Gastroesophageal sphincter (tissue), 4 donors: ENCODE results near the gene STX1A. TPM values are rescaled to one million over a fixed set of nuclear protein-coding genes. Genes with fewer than 3 reads are reported as not detected.

ENCODE experiments used
- ATAC-seq: fragments of 150-250 bp; one replicate; pipeline ENCODE4 v1.9.1; 2016; ENCODE audit warnings: mild to moderate bottlenecking, moderate library complexity
- H3K27ac ChIP-seq, 4 donors: fragments of 200-600 bp; sonication (generic) in 3 of 4; 1 replicate in 3 of 4; 2 replicates in 1 of 4; pipeline ENCODE4 v1.5.1; 2016 to 2019
- H3K27me3 ChIP-seq: fragments of 200-600 bp; sonication (generic); one replicate; pipeline ENCODE4 v1.5.1; 2019
- H3K36me3 ChIP-seq, 2 donors: fragments of 200-600 bp; sonication (generic); one replicate each; pipeline ENCODE4 v1.5.1; 2019; ENCODE audit warnings: control low read depth in 1 of 2
- H3K4me1 ChIP-seq, 3 donors: fragments of 200-600 bp; sonication (generic); 1 replicate in 2 of 3; 2 replicates in 1 of 3; pipeline ENCODE4 v1.5.1; 2016 to 2019; ENCODE audit warnings: control low read depth in 2 of 3
- H3K4me3 ChIP-seq, 2 donors: fragments of 200-600 bp; sonication (generic); one replicate each; pipeline ENCODE4 v1.5.1; 2019; ENCODE audit warnings: mild to moderate bottlenecking in 1 of 2, moderate library complexity in 1 of 2
- H3K9me3 ChIP-seq, 3 donors: fragments of 200-600 bp; sonication (generic); one replicate each; pipeline ENCODE4 v1.5.1; 2017 to 2019; ENCODE audit warnings: control low read depth in 2 of 3
- EP300 ChIP-seq: sonication (generic); formaldehyde crosslinking; IDR thresholded peaks from one replicate; pipeline ENCODE4 v1.6.1; 2017; ENCODE audit warnings: antibody characterized with exemption, mild to moderate bottlenecking
- POLR2A ChIP-seq, 2 donors: fragments of 450-650 bp; IDR thresholded peaks; one replicate each; pipeline ENCODE4 v1.6.1; 2017; ENCODE audit warnings: antibody characterized with exemption in 2 of 2, mild to moderate bottlenecking in 2 of 2, moderate library complexity in 1 of 2
- POLR2AphosphoS5 ChIP-seq: sonication (generic); formaldehyde crosslinking; IDR thresholded peaks from one replicate; pipeline ENCODE4 v1.6.1; 2017; ENCODE audit warnings: antibody characterized with exemption
- WGBS, 2 donors: methylation state at CpG; one replicate each; pipeline ENCODE4 v1.1.5; 2018; ENCODE audit warnings: low coverage in 1 of 2; 5-methylcytosine and 5-hydroxymethylcytosine counted together
- total RNA-seq, 4 donors: library from RNA; depleted of rRNA; stranded (reverse); fragments of >200 nt; gene quantifications; one replicate each; pipeline ENCODE4 v1.1.0, GENCODE V29; 2016
- TF ChIP-seq, protein P1 (sequence below), 4 experiments: fragments of 200-600 bp in 2 of 4; fragments of 450-650 bp in 2 of 4; sonication (generic) in 1 of 4; IDR thresholded peaks; one replicate each; pipeline ENCODE4 v1.5.1; 2017 to 2019; ENCODE audit warnings: antibody characterized with exemption in 4 of 4, mild to moderate bottlenecking in 2 of 4, moderate library complexity in 2 of 4

STX1A gene
- total RNA-seq, 4 donors from 2014 or later = 9.6 to 24.0 (median 15.2) TPM

DNA sequence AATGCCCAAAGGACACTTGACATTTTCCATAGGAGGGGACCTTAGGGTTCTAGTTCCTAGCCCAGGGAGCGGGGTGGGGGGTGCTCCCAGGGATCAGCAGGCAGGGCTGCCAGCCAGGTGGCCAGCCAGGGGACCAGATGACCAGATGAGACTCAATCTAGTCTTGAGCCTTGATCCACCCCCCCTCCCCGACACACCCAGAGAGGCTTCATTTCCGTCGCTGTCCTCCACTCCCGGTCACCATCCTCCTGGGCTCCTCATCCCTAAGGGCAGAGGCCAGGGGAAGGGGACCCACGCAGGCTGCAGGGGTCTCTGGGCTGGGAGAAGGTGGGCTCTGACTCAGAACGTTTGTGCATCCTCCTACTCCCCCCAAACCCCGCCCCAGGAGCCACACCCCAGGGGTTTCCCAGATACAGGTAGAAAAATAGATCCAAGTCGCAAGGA, 1.0 kb downstream of the STX1A start:
- peaks cover 0 to 70% (median 35%) of the 10 kb centered on the region in 3 donors for H3K4me1 ChIP-seq
- H3K36me3 ChIP-seq = no peaks in the 10 kb centered on the region
- TF ChIP-seq, protein P1, sequence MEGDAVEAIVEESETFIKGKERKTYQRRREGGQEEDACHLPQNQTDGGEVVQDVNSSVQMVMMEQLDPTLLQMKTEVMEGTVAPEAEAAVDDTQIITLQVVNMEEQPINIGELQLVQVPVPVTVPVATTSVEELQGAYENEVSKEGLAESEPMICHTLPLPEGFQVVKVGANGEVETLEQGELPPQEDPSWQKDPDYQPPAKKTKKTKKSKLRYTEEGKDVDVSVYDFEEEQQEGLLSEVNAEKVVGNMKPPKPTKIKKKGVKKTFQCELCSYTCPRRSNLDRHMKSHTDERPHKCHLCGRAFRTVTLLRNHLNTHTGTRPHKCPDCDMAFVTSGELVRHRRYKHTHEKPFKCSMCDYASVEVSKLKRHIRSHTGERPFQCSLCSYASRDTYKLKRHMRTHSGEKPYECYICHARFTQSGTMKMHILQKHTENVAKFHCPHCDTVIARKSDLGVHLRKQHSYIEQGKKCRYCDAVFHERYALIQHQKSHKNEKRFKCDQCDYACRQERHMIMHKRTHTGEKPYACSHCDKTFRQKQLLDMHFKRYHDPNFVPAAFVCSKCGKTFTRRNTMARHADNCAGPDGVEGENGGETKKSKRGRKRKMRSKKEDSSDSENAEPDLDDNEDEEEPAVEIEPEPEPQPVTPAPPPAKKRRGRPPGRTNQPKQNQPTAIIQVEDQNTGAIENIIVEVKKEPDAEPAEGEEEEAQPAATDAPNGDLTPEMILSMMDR (IDR thresholded peaks at IDR 0.05) = no peak
- TF ChIP-seq POLR2A (IDR thresholded peaks at IDR 0.05) = no peak
- TF ChIP-seq EP300 = no peak
- TF ChIP-seq POLR2AphosphoS5 = no peak
- H3K27ac ChIP-seq = peak overlapping the region in 3 of 4 donors; percentile 76 to 83 (median 80)
- no peak for ATAC-seq
- no peaks in the 10 kb centered on the region for H3K9me3 ChIP-seq
- peak overlapping the region; percentile 59 to 89 for H3K4me3 ChIP-seq
- no peaks in the 10 kb centered on the region for H3K27me3 ChIP-seq
- no CpG with 5 or more reads among the region's 9 CpGs for WGBS, 2 donors

DNA sequence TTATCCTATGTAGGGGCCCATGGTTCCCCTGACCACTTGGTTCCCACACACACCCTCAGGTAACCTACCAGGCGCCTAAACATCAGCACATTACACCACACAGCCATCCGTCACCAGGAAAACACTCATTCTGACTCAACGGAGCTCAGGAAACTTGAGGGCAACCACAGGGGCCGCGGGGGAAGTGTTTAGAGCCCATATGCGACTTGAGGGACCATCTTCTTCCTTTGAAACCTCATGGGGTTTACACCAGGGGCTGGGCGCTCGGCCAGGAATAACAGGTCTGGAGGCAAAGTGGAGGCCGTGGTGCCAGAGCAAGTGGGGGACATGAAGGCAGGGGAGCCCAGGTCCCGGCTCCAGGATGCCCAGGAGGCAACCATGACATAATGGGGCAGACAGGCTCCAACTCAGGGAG, 1.5 kb downstream of the STX1A start:
- TF ChIP-seq POLR2A (IDR thresholded peaks at IDR 0.05) (no peak), EP300 (no peak), POLR2AphosphoS5 (no peak)
- TF ChIP-seq, protein P1 (IDR thresholded peaks at IDR 0.05) = no peak
- ATAC-seq = no peak
- H3K27ac ChIP-seq = peak overlapping the region in 3 of 4 donors; percentile 76 to 83 (median 80)
- no peaks in the 10 kb centered on the region for H3K9me3 ChIP-seq
- no peaks in the 10 kb centered on the region for H3K36me3 ChIP-seq
- no peaks in the 10 kb centered on the region for H3K27me3 ChIP-seq
- peak overlapping the region in 1 of 2 donors; percentile 89 for H3K4me3 ChIP-seq
- WGBS, 2 donors = 50% methylated on average over 1 of the region's 10 CpGs; no CpG with 5 or more reads in 1 of the 2 donors
- H3K4me1 ChIP-seq = peaks cover 0 to 70% (median 35%) of the 10 kb centered on the region in 3 donors

- Histone ChIP-seq H3K4me1 (peaks cover 0 to 68% (median 35%) of the 10 kb centered on the region in 3 donors), H3K9me3 (no peaks in the 10 kb centered on the region), H3K4me3 (peak overlapping the region in 1 of 2 donors; percentile 89), H3K27me3 (no peaks in the 10 kb centered on the region), H3K36me3 (no peaks in the 10 kb centered on the region), H3K27ac (peak overlapping the region; percentile 9 to 83 (median 78))
- ATAC-seq = no peak
- WGBS, 2 donors = 11% methylated on average over 7 of the region's 13 CpGs; no CpG with 5 or more reads in 1 of the 2 donors
- no peak for TF ChIP-seq POLR2A (IDR thresholded peaks at IDR 0.05)
- no peak for TF ChIP-seq POLR2AphosphoS5
- TF ChIP-seq EP300 = no peak
- TF ChIP-seq, protein P1 (IDR thresholded peaks at IDR 0.05) = no peak
Observed at GRCh38 chr7:73717025-73717807, 2.3 kb downstream of the STX1A start.

DNA sequence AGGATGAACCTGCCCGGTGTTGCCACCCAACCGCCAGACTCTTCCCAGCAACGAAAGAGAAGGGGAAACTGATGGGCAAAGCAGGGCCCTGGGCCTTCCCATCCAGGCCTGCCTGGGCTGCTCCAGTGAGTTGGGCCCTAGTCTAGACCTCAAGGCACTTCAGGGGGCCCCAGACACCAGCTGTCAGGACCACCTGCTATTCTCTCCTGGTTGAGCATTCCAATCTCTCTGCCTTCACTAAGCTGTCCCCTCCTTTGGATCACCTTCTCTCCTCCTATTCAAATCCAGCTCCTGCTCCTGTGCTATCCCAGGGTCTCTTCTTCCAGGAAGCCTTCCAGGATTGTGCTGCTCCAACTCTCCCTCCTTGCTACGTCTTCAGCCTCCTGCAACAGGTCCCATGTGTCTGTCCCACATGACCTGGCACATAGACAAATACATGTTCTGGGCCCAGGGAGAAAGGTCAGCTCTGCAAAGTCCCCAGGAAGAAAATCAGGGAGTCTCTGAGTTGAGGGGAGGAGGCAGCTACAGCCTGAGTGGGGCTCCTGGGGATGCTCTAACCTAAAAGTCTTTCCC, 3.1 kb downstream of the STX1A start:
- Histone ChIP-seq H3K27ac (peak overlapping the region in 3 of 4 donors; percentile 76 to 83 (median 80)), H3K36me3 (no peaks in the 10 kb centered on the region), H3K27me3 (no peaks in the 10 kb centered on the region), H3K4me3 (no peak overlapping the region), H3K9me3 (no peaks in the 10 kb centered on the region), H3K4me1 (peaks cover 0 to 67% (median 35%) of the 10 kb centered on the region in 3 donors)
- 26 to 70% methylated on average over 2 to 3 of the region's 4 CpGs for WGBS, 2 donors
- TF ChIP-seq, protein P1 (IDR thresholded peaks at IDR 0.05) = no peak
- TF ChIP-seq POLR2A (IDR thresholded peaks at IDR 0.05) (no peak), EP300 (no peak), POLR2AphosphoS5 (no peak)
- no peak for ATAC-seq
